Transverse colon (tissue), 4 donors: ENCODE data around the gene TMSB4X. TPM values are rescaled to one million over a fixed set of nuclear protein-coding genes. Genes with fewer than 3 reads are reported as not detected.

Experiments used
- DNase-seq: peaks from one replicate; pipeline ENCODE4 v3.0.0-alpha.2; 2019
- H3K27ac ChIP-seq, 4 donors: fragments of 200-600 bp; sonication (generic); 2 replicates each; pipeline ENCODE4 v1.5.1; 2016 to 2018; ENCODE audit warnings: inconsistent platforms in 4 of 4
- H3K27me3 ChIP-seq: fragments of 200-600 bp; sonication (generic); 2 replicates; pipeline ENCODE4 v1.5.1; 2017; ENCODE audit warnings: inconsistent platforms
- H3K36me3 ChIP-seq, 4 donors: fragments of 200-600 bp; sonication (generic); 2 replicates each; pipeline ENCODE4 v1.5.1; 2017 to 2019; ENCODE audit warnings: inconsistent platforms in 4 of 4
- H3K4me1 ChIP-seq, 4 donors: fragments of 200-600 bp; sonication (generic); 2 replicates each; pipeline ENCODE4 v1.5.1; 2017 to 2020; ENCODE audit warnings: inconsistent platforms in 4 of 4
- H3K4me3 ChIP-seq, 4 donors: fragments of 200-600 bp; sonication (generic); 1 replicate in 1 of 4; 2 replicates in 3 of 4; pipeline versions ENCODE4 v1.5.1 to v1.6.1; 2017 to 2019; ENCODE audit warnings: inconsistent platforms in 4 of 4
- H3K9me3 ChIP-seq, 2 donors: fragments of 200-600 bp; sonication (generic); 2 replicates each; pipeline ENCODE4 v1.5.1; 2017 to 2019; ENCODE audit warnings: inconsistent platforms in 2 of 2
- CTCF ChIP-seq, 5 experiments: fragments of 200-600 bp in 3 of 5; fragments of 450-650 bp in 2 of 5; sonication (generic) in 3 of 5; IDR thresholded peaks; 1 replicate in 2 of 5; 2 replicates in 3 of 5; pipeline ENCODE4 v1.5.1; 2016 to 2017; ENCODE audit warnings: antibody characterized with exemption in 5 of 5, inconsistent platforms in 3 of 5, mild to moderate bottlenecking in 2 of 5, moderate library complexity in 1 of 5
- EP300 ChIP-seq: sonication (generic); formaldehyde crosslinking; IDR thresholded peaks from one replicate; pipeline ENCODE4 v1.6.1; 2017; ENCODE audit warnings: antibody characterized with exemption, low read depth
- POLR2A ChIP-seq: fragments of 450-650 bp; IDR thresholded peaks from one replicate; pipeline ENCODE4 v1.6.1; 2016; ENCODE audit warnings: antibody characterized with exemption, mild to moderate bottlenecking, moderate library complexity
- POLR2AphosphoS5 ChIP-seq, 3 donors: sonication (generic); formaldehyde crosslinking; IDR thresholded peaks; one replicate each; pipeline ENCODE4 v1.6.1; 2016; ENCODE audit warnings: antibody characterized with exemption in 3 of 3
- WGBS, 2 donors: methylation state at CpG; one replicate each; pipeline ENCODE4 v1.1.5; 2018; ENCODE audit warnings: low coverage in 1 of 2; 5-methylcytosine and 5-hydroxymethylcytosine counted together
- in situ Hi-C, 4 donors: fragments of 200-750 bp; cut with MboI; loops; one replicate each; pipeline versions ENCODE4 v1.15.0 to v1.15.1; 2017; ENCODE audit warnings: low sequenced_read_pairs in 3 of 4, low pct_ligation_motif_present in 1 of 4, low pct_unique_long_range_greater_than_20kb in 1 of 4
- intact Hi-C: fragments of 100-400 bp; cut with DNase I; formaldehyde crosslinking; loops from one replicate; pipeline ENCODE4 v1.15.1; 2023; ENCODE audit warnings: low total_unique reads
- total RNA-seq, 4 donors: library from RNA; depleted of rRNA; stranded (reverse); fragments of >200 nt; gene quantifications; one replicate each; pipeline ENCODE4 v1.1.0, GENCODE V29; 2016

The TMSB4X gene
- total RNA-seq, 4 donors from 2014 or later: 680 to 4,578 (median 2,996) TPM

GRCh38 chrX:13001097-13001496 is 26.2 kb downstream of the TMSB4X start:
- H3K36me3 ChIP-seq: no peaks in the 10 kb centered on the region
- H3K27ac ChIP-seq: peak overlapping the region; percentile 63 to 78 (median 73)
- no peak for TF ChIP-seq EP300
- TF ChIP-seq CTCF (IDR thresholded peaks at IDR 0.05): no peak
- TF ChIP-seq POLR2A: no peak
- TF ChIP-seq POLR2AphosphoS5 (IDR thresholded peaks at IDR 0.05): no peak
- H3K4me3 ChIP-seq: no peak overlapping the region
- in situ Hi-C loops: no loop called here
- H3K9me3 ChIP-seq: no peaks in the 10 kb centered on the region
- intact Hi-C loops: no loop called here
- 82% methylated on average over 5 of the region's 5 CpGs; no CpG with 5 or more reads in 1 of the 2 donors for WGBS, 2 donors
- H3K4me1 ChIP-seq: peaks cover 3 to 43% (median 17%) of the 10 kb centered on the region in 4 donors
- no peaks in the 10 kb centered on the region for H3K27me3 ChIP-seq
- no peak for DNase-seq

- intact Hi-C loops: no loop called here
- Histone ChIP-seq H3K9me3 (no peaks in the 10 kb centered on the region), H3K36me3 (no peaks in the 10 kb centered on the region), H3K27ac (peak overlapping the region; percentile 63 to 78 (median 73)), H3K27me3 (no peaks in the 10 kb centered on the region), H3K4me1 (peaks cover 3 to 48% (median 17%) of the 10 kb centered on the region in 4 donors), H3K4me3 (no peak overlapping the region)
- 49 to 64% methylated on average over 2 to 4 of the region's 4 CpGs for WGBS, 2 donors
- in situ Hi-C loops: no loop called here
- no peak for DNase-seq
- TF ChIP-seq POLR2AphosphoS5 (IDR thresholded peaks at IDR 0.05): peak in 1 of 3 donors; percentile 56
- no peak for TF ChIP-seq POLR2A
- peak in 2 of 5 experiments; percentile 39 to 49 for TF ChIP-seq CTCF (IDR thresholded peaks at IDR 0.05)
These were observed 27.2 kb downstream of the TMSB4X start for GRCh38 chrX:13001961-13002671.

- H3K4me1 ChIP-seq: peaks cover 0 to 38% (median 17%) of the 10 kb centered on the region in 4 donors
- 7 to 48% methylated on average over 3 to 9 of the region's 9 CpGs for WGBS, 2 donors
- no peaks in the 10 kb centered on the region for H3K36me3 ChIP-seq
- H3K9me3 ChIP-seq: no peaks in the 10 kb centered on the region
- no peak for DNase-seq
- peak overlapping the region; percentile 16 to 35 (median 25) for H3K27ac ChIP-seq
- TF ChIP-seq CTCF (IDR thresholded peaks at IDR 0.05): no peak
- TF ChIP-seq POLR2AphosphoS5 (IDR thresholded peaks at IDR 0.05): no peak
- no peak for TF ChIP-seq POLR2A
- no peak for TF ChIP-seq EP300
- in situ Hi-C loops: no loop called here
- intact Hi-C loops: no loop called here
- H3K27me3 ChIP-seq: no peaks in the 10 kb centered on the region
- H3K4me3 ChIP-seq: no peak overlapping the region
These were observed 31.0 kb downstream of the TMSB4X start for GRCh38 chrX:13005661-13006473.

GRCh38 chrX:13007519-13008188 is 32.7 kb downstream of the TMSB4X start:
- WGBS, 2 donors: 75% methylated on average over 2 of the region's 2 CpGs; no CpG with 5 or more reads in 1 of the 2 donors
- peaks cover 0 to 29% (median 10%) of the 10 kb centered on the region in 4 donors for H3K4me1 ChIP-seq
- peak overlapping the region; percentile 30 to 52 (median 46) for H3K27ac ChIP-seq
- no peaks in the 10 kb centered on the region for H3K36me3 ChIP-seq
- no peak overlapping the region for H3K4me3 ChIP-seq
- no peaks in the 10 kb centered on the region for H3K9me3 ChIP-seq
- in situ Hi-C loops: no loop called here
- intact Hi-C loops: no loop called here
- TF ChIP-seq CTCF (IDR thresholded peaks at IDR 0.05): no peak
- no peak for TF ChIP-seq POLR2A
- no peak for TF ChIP-seq EP300
- TF ChIP-seq POLR2AphosphoS5 (IDR thresholded peaks at IDR 0.05): no peak
- DNase-seq: no peak
- no peaks in the 10 kb centered on the region for H3K27me3 ChIP-seq
